Measurements from ENCODE around the gene STAMBP.

Gene STAMBP

DNA sequence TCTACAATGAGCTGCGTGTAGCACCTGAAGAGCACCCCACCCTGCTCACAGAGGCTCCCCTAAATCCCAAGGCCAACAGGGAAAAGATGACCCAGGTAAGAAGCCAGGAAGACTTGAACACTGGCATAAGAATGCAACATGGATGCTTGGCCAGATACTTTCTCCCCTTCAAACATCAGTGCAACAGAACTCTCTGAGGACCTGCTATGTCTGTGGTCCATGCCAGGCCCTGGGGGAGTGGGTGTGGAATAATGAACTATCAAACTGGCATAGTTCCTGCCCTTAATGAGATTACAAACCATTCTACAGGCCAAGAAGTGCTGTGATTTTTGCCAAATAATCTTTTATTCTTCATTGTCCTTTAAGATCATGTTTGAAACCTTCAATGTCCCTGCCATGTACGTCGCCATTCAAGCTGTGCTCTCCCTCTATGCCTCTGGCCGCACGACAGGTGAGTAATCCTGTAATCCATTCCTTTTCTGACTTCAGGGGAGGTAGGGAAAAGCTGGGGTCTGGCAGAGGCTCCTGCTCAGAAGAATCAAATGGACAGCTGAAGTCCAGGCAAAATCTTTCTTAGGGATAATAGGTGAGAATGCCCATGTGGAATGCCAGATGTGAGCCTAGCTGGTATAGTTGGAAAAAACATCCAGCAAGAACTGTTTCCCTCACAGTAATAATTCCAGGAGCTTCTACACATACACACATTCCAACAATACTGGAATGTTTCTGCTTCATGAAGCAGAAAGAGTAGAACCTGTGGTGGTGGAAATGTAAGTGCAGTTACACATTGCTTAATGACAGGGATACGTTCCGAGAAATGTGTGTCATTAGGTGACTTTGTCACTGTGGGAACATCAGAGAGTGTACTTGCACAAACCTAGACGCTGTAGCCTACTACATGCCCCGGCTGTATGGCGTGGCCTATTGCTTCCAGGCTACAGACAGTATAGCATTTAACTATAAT, 80.2 kb downstream of the STAMBP start:
- in situ Hi-C loops (cut with HindIII; ENCODE audit: low sequenced_read_pairs), result no loop called here
- no peak for DNase-seq (ENCODE audit: low read depth)
- TF ChIP-seq CTCF (IDR thresholded peaks at IDR 0.05; ENCODE audit: low read depth, low read length, missing control alignments), result no peak
- no peak overlapping the region for H3K4me3 ChIP-seq (ENCODE audit: low read depth, low read length)

GRCh38 chr2:73910873-73911547, 82.2 kb downstream of the STAMBP start:
- in situ Hi-C loops (cut with HindIII; ENCODE audit: low sequenced_read_pairs), result no loop called here
- no peak overlapping the region for H3K4me3 ChIP-seq (ENCODE audit: low read depth, low read length)
- TF ChIP-seq CTCF (IDR thresholded peaks at IDR 0.05; ENCODE audit: low read depth, low read length, missing control alignments), result no peak
- no peak for DNase-seq (ENCODE audit: low read depth)

GRCh38 chr2:73911548-73912208, 82.9 kb downstream of the STAMBP start:
- TF ChIP-seq CTCF (IDR thresholded peaks at IDR 0.05; ENCODE audit: low read depth, low read length, missing control alignments), result no peak
- no peak for DNase-seq (ENCODE audit: low read depth)
- H3K4me3 ChIP-seq (ENCODE audit: low read depth, low read length), result no peak overlapping the region
- in situ Hi-C loops (cut with HindIII; ENCODE audit: low sequenced_read_pairs), result no loop called here

DNA sequence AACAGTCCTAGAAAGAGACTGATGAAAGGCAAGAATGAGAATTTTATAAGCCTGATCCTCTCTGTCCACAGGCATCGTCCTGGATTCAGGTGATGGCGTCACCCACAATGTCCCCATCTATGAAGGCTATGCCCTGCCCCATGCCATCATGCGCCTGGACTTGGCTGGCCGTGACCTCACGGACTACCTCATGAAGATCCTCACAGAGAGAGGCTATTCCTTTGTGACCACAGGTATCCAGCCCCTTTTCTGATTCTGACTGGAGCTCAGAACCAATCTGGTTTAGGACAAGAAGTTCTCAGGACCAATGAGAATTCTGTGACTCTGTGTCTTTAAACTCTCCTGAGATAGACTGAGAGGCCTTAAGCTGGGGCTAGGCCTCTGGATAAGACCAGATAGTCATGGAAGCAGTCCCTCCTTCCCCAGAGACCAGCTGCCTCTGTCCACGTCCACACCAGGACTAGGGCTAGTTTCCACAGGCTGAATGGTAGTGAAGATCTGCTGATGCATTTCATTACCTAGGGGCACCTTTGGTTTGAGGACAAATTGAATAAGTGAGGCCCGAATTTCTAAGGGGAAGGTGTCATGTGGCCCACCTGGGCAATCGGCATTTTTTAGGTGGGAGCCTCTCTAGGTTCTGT, 84.8 kb downstream of the STAMBP start:
- in situ Hi-C loops (cut with HindIII; ENCODE audit: low sequenced_read_pairs), result no loop called here
- no peak for TF ChIP-seq CTCF (IDR thresholded peaks at IDR 0.05; ENCODE audit: low read depth, low read length, missing control alignments)
- DNase-seq (ENCODE audit: low read depth), result no peak
- no peak overlapping the region for H3K4me3 ChIP-seq (ENCODE audit: low read depth, low read length)

DNA sequence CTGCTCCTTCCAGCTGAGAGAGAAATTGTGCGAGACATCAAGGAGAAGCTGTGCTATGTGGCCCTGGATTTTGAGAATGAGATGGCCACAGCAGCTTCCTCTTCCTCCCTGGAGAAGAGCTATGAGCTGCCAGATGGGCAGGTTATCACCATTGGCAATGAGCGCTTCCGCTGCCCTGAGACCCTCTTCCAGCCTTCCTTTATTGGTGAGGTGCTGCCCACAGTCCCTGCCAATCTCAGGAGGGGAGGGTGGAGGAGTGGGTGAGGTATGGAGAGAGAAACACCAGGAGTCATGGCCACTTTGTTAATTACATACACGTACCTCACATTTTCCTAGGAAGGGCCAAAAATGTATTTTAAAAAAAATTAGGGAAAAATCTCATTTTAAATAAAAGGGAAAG, 85.9 kb downstream of the STAMBP start:
- in situ Hi-C loops (cut with HindIII; ENCODE audit: low sequenced_read_pairs), result no loop called here
- DNase-seq (ENCODE audit: low read depth), result no peak
- no peak for TF ChIP-seq CTCF (IDR thresholded peaks at IDR 0.05; ENCODE audit: low read depth, low read length, missing control alignments)
- no peak overlapping the region for H3K4me3 ChIP-seq (ENCODE audit: low read depth, low read length)

GRCh38 chr2:73915437-73915993, 86.8 kb downstream of the STAMBP start:
- in situ Hi-C loops (cut with HindIII; ENCODE audit: low sequenced_read_pairs), result no loop called here
- no peak for DNase-seq (ENCODE audit: low read depth)
- no peak for TF ChIP-seq CTCF (IDR thresholded peaks at IDR 0.05; ENCODE audit: low read depth, low read length, missing control alignments)
- no peak overlapping the region for H3K4me3 ChIP-seq (ENCODE audit: low read depth, low read length)
